SK-N-MC (cell line): ENCODE data around the gene SUSD4.

Experiments used
- EZH2 ChIP-seq: fragments of 200-600 bp; sonication (generic); IDR thresholded peaks from one replicate; pipeline ENCODE4 v1.6.1; 2017; ENCODE audit warnings: antibody characterized with exemption
- FOXP2 ChIP-seq: optimal IDR thresholded peaks from 2 replicates; pipeline ENCODE3; 2011; ENCODE audit warnings: mild to moderate bottlenecking, moderate library complexity; ENCODE audit not compliant: insufficient read depth; ENCODE audit errors: extremely low read length, control extremely low read depth
- POLR2AphosphoS5 ChIP-seq: IDR thresholded peaks from 2 replicates; pipeline ENCODE4 v1.6.1; 2012; ENCODE audit warnings: mild to moderate bottlenecking, low read depth, low read length, borderline replicate concordance

- TF ChIP-seq EZH2 (no peak), POLR2AphosphoS5 (no peak), FOXP2 (no peak)
Measured at GRCh38 chr1:223234534-223234933, 129.4 kb downstream of the SUSD4 start.
